SH-SY5Y (cell line): ENCODE results near the gene OXA1L.

Experiments used
- GATA2 ChIP-seq: IDR thresholded peaks from 2 replicates; pipeline ENCODE4 v1.6.1; 2011; ENCODE audit warnings: mild to moderate bottlenecking, low read depth, low read length
- GATA3 ChIP-seq: IDR thresholded peaks from 2 replicates; pipeline ENCODE4 v1.6.1; 2011; ENCODE audit warnings: low read depth, mild to moderate bottlenecking, low read length, moderate library complexity

DNA sequence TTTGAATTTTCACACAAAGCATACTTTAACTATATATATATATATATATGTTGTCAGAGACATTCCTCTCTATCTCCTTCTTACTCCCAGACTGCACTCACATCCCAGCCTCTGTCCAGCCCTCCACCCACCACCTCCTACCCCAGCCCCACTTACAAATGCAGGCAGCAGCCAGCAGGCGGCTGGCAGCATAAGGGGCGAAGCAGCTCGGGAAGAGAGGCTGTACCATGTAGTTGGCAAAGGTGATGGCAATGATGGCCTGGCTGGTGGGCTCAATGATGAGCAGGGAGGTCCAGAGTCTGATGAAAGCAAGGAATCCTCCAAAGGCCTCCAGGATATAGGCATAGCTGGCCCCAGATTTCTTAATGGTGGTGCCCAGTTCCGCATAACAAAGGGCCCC lies 46.3 kb downstream of the OXA1L start:
- TF ChIP-seq GATA2 (no peak), GATA3 (no peak)
